Astrocyte of the hippocampus (primary cell): ENCODE data around the gene C3orf18.
A peak's percentile ranks its signal among the peaks of the same experiment; 100 is the strongest.

Experiments used
- DNase-seq: peaks from one replicate; pipeline ENCODE4 v3.0.0; 2011; ENCODE audit warnings: low read depth, low spot score

Gene C3orf18

DNA sequence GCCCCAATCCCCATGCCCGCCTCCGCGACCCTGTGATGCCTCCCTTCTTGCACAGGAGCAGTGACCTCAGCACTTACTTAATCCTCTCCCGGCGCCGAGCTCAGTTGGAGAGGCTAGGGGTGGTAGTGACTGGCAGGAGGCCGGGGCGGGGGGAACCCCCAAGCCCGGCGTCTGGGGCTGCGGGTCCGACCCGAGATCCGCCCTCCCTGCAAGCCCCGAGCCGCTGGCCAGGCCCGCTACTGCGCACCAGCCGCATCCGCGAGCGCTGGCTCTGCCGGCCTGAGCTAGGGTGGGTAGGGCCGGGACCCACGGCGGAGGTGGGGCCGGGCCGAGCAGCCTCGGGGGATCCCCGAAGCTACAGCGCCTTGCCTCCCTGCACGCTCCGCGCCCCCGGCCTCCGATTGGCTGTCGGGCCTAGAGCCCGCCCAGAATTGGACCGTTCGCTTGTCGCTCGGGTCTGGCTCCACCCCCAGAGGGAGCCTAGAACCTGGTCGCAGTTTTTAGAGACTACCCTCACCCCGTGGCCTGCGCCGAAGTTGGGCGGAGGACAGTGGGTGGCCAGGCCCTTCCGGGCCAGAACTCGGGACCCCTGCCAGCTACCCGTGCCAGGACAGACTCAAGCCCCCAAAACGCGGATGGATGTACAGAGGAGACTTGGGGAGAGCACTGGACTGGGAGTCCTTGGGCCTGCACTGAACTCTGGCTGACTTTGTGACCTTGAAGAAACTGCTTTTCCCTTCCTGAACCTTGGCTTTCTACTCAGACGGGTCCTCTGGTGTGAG, at the start of gene C3orf18:
Gene C3orf18, minus strand, starts transcription at position 362 of the 782 bp plus-strand sequence. CDS start 2,048 bp downstream, outside the sequence.
- DNase-seq = peak; percentile 95

DNA sequence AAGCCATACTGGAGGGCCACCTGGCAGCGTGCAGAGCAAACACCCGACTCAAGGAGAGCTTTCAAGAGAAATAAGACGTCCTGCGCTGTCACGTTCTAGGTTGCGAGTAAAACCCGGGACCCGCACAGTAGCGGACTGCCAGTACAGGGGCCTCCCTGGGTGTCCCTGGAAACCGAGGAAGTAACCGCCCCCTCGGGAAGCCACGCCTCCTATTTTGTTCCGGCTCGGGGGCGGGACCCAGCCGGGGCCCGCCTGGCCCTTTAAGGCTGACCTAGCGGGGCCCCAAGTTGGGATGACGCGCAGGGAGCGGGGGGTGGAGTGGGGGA, 49.2 kb upstream of the C3orf18 start:
- DNase-seq = peak; percentile 93

DNA sequence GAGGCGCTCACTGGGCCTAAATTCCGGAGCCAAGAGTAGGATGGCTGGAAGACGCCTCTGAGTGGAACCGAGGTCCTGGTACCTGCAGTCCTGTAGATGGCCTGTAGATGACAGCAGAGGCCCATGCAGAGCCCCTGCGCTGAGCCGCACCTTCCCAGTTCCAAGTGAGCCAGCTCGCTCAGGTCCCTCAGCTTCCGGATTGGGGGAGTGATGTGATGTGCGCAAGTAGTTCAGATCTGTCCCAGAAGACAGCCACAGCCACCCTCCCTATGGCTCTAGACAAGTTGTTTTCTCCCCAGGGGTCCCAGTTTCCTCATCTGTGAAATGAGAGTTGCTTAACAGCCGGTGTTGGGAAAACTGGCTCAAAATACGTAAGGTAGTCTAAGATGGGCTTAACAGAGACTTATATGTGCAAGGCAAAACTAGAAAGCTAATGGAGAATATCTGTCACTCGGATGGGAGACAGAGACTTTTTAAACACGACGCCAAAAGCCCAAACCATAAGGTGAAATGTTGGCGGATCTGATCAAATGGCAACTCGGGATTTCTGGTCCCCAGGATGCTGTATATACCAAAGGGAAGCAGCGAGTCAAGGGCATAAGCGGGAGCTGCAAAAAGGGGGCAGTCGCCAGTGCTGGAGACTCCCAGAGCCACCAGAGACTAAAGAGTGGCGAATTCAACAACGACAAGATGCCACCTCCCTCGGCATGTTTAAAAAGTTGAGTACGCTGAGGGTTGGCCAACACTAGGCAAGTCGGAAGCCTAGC, 48.6 kb upstream of the C3orf18 start:
- peak; percentile 92 for DNase-seq

DNA sequence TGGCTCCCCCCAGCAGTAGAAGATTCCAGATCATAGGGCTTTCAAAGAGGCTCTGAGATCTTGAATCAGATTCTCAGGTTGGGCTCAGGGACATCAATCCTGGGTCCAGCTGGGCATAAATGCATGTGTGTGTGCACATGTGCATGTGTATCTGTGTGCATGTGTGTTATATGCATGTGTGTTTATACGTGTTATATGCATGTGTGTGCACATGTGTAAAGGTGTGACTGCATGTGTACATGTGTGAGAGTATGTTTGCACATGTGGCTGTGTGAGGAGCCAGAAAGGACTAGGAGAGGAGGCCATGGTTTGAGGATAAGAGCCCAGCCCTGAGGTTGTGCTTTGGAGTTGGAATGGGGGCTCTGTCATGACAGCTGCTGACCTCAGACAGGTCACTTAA, 47.6 kb upstream of the C3orf18 start:
- no peak for DNase-seq

DNA sequence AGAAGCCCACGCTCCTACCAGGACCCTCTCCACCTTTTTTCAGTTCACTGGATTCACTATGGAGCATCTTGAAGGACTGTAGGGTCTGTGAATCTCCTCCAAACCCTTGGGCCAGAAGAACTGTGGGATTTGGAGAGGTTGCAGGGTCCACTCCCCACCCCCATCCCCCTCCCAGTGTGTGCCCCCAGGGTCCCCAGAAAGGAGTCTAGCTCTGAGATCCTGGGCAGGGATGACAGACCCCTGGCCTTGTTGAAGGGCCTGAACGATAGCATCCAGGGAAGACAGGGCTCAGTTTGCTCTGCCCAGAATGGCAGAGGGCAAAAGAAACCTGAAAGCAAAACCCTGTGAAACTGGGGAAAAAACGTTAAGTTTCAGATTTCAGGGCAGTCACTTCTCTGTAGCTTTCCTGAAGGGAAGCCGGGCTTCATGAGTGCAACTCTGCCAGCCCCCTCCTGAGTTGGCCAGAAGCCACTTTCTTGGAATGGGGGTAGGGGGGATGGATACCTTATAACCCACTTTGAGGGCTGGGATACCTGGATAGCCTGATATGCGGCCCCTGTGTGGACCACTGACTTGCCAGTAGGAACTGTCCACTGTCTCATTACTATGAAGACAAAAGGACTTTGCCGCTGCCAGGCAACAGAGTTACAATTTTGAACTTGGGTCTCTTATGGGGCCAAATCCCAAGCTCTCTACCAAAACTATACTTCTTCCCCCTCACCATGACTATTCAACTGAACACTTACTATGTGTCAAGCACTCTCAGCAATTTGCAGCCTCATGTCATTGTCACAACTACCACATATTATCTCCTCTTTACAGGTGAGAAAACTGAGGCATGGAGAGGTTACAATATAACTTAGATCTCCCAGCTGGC, 45.7 kb upstream of the C3orf18 start:
- DNase-seq = no peak

DNA sequence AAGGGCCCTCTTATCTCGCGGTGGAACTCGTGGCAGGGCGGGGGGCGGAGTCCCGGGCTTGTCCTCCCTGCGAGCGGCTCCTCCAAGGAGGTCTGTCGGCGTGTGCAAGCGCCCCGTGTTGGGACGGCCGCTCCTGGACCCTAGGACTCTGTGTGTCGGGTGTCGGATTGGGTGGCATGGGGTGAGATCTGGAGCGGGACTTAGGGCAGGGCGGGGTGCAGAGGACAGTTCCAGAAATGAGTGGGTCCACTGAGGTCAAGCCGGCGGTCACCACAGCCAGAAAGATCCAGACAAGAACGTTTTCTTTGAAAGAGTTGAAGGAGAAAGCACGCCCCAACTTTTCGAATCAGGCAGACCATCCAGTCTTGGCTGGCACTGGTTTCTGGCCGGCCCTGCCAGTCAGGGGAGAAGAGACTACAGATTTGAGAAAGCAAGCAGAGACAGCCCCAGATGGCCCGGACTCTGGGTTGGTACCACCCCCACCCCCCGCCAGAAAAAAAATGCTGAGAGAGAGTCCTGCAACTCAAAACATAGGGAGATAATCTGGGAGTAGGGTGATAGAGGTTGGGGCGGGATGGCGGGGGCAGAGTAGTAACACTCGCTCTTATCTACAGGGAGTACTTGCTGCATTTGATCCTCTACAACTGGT, 44.8 kb upstream of the C3orf18 start:
- no peak for DNase-seq

DNA sequence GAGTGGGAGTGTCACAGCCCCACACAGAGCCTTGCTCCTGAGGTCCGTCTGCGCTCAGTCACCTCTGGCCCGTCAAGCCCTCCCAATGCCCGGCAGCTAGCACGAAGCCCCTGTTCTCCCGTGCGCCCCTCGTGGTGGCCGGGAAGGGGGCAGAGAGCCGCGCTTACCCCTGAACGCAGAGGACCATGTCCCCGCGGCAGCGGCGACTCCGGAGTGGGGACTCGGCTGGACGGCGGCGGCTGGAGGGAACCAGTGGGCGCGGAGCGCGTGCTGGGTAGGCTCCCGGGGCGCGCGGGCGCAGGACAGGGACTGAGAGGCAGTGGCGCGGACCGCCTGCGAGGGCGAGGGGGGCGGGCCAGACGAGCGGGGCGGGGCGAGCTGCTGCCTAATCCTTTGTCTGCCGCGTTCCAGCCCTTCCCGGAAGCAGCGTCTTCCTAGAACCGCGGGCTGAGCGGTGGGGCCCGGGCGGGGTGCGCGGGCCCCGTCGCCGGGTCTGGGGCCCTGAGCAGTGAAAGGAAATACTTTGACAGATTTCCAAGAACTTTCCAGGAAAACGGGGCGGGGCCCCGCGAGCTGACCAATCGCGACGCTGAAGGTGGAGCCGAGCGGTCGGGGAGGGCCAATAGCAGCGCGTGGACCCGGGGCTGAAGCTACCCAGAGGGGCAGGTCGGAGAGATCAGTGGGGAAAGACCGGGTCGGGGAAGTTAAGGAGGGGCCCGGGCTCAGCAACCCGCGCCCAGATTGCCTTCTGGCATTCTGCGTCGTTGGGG, 44.1 kb upstream of the C3orf18 start, which contains the start of gene CISH:
Gene CISH, minus strand, starts transcription at position 311 of the 770 bp plus-strand sequence. Its CDS starts 124 bp downstream, at position 187.
- DNase-seq = peak; percentile 95

DNA sequence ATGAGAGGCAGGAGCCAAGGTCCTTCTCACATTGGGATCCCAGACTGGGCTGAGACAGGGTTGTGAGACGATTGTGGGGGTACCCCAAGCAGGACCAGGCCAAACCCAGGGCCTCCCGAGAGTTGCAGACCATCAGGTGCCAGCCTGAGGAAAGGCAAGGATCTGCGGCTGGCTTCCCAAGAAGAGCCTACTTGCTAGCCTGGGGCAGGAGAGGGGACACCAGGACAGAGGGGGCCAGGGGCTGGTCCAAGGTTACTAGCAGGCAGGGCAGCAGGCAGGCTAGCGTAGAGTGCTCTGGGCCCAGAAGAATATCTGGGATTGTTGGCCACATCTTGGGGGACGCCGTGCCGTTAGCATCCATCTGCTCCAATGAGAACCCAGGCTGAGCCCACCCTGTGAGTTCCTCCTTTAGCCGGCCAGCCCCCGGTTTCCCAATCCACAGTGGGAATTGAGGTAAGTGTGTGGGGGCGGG, 43.5 kb upstream of the C3orf18 start:
- no peak for DNase-seq

DNA sequence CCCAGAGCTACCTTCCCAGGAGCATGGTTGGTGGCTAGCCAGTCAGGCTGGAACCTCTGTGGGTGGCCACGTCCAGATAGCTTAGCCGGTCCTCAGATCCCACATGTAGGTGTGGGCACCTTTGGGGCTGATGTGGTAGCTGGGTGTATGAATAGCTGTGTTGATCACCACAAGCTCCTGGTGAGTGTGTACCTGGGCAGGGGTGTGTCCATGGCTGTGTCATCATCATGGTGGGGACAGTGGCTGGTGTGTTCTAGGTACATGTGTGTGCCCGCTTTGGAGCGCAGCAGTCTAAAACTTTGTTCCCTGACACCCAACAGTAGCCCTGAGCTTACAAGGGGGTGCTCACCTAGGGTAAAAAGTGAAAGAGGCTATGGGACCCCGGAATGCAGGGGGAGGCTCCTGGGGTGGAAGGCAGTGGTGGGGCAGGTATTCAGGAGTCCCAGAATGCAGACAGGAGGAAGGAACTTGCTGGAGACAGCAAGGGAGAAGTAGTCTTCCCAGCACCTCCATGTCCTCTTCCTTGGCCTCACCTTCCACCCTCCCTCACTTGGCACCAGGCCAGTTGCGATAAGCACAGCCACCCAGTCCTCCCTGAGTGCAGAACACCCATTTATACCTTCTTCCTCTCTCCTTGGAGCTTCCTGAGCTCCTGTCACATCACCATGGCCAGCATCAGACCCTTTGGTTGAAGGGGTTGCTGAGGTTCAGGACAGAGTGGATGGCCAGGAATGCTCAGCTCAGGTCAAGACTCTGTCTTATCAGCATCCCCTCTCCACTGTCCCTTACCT, 42.8 kb upstream of the C3orf18 start:
- DNase-seq = no peak

DNA sequence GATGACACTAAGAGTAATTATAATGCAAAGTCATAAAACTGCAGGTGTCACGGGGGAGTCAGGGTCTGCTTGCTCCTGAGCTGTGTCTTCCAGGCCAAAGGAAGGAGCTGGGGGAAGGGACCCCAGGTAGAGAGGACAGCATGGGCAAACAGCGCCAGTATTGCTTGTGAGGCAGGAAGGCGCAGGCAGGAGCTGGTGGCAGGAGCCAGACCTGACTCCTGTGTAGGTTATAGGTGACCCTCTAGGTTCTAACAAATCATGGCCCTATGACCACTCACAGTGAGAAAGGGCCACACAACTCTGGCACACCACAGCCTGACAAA, 42.2 kb upstream of the C3orf18 start:
- DNase-seq = no peak

DNA sequence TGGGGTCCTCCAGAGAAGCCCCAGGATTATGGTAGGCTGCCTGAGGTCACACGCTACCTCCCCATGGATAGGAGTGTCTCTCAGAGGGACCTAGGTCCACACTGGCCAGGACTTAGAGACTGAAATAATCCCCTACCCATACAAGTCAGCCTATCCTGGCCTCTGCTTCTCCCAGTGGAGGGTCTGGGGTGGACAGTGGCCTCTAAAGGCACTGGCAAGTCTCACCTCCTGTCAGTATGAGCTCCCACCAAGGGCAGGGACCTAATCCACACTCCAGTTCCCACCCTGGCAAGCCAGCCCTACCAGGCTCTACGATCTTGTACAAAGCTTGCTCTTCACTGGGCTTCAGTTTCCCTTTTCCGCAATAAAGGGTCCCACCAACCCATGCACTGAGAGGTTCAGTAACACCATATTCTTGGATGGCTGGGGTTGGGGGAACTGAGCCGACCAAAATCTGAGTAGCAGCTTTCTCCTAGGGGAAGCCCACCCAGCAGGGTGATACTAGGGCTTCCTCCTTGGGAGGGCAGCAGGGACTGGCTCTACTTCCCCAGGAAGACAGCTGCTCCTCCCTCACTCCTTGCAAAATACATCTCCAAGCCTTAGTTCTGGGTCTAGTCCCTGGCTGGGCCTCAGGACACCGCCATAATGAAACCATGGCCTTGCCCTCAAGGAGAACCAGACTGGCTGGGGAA, 41.7 kb upstream of the C3orf18 start:
- DNase-seq = no peak

DNA sequence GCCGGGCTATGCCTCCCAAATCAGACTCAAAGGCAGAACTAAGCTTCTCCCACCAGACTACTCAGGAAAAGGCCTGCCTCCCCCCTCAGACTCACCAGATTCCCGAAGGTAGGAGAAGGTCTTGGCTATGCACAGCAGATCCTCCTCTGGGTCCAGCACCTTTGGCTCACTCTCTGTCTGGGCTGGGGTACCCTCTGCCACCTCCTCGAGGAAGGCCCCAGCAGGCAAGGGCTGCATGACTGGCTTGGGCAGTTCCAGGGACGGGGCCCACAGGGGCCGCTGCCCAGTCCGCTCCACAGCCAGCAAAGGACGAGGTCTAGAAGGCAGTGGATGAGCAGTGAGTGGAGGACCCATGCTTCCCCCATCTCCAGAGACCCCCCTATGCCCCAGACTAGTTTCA, 40.7 kb upstream of the C3orf18 start:
- no peak for DNase-seq

DNA sequence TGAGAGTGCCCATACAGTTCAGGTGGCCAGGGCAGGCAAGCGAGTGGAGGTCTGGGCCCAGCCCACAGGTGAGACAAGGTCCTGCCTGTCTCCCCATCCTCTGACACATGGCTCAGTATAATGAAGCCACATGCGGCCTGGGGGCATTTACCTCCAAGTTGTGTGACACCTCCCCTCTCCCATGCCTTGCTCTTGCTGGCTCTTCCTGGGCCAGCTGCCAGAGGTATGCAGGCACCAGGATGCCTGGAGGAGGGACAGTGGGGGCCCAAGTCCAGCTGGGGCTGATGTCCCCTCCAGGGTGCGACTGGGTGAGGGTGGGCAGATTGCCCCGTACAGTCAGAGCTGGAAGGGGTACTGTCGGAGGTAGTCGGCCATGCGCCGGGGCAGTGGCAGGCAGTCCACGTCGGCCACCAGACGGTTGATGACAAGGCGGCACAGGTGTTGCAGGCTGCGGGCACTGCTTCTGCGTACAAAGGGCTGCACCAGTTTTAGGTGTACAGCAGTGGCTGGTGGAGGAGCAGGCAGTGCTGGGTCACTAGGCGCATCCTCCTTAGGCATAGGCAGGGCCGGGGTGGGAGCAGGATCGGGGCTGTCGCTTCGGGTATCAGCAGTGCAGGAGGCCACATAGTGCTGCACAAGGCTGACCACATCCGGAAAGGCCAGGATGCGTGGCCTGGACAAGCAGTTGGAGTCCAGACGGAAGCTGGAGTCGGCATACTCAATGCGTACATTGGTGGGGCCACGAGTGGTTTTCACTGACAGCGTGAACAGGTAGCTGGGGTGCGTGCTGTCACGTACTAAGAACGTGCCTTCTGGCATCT, 39.9 kb upstream of the C3orf18 start:
- no peak for DNase-seq

DNA sequence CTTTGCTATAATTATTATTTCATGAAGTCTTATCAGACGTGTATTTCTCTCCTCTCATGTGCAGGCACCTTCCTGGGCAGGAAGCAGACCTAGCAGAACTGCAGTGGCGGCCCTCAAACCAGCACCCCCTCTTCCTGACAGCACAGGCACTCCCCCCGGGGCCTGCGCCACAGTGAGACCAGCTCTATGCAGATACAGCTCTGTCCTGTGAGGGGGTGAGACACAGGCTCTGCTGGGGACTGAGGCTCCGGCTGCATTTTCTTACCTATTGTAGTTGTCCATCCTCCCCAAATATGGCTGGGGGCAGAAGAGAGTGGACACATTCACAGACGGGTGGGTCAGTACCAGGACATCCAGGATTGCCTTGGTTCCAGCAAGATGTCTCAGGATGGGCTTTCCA, 39.0 kb upstream of the C3orf18 start:
- DNase-seq = no peak

DNA sequence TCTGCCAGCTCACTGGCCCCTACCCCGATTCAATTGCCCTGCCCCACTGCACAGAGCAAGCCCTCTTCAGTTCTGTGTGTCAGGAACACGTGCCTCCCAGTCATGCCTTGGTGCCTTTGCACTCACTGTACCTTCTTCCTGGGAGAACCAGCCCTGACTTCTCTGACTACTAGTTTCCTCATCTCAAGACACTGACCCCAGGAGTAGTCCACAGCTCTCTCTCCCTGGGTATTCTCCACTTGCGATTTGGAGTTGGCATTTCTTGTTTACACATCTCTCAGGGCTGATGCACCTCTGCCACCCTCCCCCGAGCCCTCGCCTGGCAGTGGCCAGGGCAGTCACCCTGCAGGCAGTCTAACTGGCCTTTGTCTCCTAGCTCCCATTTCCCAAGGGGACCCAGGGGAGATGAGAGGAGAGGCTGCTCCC, 38.4 kb upstream of the C3orf18 start:
- DNase-seq = no peak

DNA sequence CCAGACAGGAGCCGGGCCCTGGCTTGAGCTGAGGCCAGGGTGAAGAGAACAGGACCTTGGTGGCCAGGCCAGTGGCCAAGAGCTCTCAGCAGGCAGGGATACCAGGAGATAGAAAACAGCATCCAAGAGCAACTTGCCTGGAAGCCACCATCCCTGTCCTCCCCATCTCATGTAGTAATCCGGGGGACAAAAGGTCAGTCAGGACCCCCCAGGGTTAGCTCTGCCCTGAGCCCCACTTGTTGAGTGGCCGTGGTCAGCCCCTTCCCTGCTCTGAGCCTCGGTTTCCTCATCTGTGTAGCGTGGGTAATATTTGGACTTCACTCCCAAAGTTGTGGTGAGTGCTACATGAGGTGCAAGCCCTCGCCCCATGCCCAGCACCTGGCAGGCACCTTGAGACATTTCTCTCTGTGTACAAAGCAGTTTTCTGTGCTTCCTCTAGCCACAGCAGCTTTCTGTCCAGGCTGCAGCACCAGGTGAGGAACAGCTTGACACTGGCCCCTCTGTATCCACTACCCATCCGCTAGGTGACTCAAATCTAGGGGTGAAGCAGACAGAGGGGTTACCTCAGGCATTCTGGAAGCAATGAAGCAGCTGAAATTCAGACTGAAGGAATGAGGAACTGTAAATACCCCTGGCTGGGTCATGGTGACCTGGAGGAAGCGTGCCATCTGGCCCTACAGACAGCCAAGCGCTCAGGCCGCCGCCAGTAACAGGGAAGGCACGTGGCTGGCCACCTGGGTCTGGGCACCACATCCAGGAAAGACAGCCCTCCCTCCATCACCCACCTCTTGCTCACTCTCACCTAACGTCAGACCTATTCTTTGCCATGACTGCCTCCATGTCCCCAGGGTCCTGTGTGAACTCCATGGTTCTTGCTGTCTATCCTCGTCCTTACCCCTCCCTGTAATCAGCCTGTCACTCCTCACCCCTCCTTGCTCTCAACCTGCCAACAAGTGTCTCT, 37.4 kb upstream of the C3orf18 start:
- no peak for DNase-seq

DNA sequence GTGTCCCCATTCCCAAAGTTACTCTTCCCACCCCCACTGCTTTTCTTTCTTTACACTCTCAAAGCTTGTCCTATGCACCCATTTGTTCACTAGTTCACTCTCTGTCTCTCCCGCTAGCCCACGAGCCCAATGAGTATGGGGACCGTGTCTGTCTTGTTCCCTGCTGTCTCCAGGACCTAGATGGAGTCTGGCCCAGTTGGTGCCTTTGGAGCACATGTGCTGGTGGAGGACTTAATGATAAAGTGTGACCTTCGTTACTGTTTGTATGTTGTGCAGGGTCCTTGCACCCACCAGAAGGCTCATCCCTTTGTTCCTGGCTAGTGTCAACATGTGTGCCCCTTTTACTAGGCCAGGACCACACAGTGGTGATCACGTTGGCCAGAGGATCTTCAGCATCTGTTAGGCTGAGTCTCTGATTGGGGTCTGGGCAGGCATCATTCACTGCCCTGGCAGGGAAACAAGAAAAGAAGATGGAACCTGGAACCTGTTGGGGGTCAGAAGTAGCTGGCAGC, 36.6 kb upstream of the C3orf18 start:
- no peak for DNase-seq
